Fibroblast of lung (primary cell): ENCODE measurements around the gene DLGAP4.

Experiments
- CTCF ChIP-seq, 2 donors: IDR thresholded peaks in 1 of 2; conservative IDR thresholded peaks in 1 of 2; 1 replicate in 1 of 2; 2 replicates in 1 of 2; pipeline ENCODE4 v1.5.1; 2011 to 2012; ENCODE audit warnings: low read length in 2 of 2, control low read depth in 1 of 2, inconsistent platforms in 1 of 2, low read depth in 1 of 2, mild to moderate bottlenecking in 1 of 2
- EZH2 ChIP-seq: IDR thresholded peaks from 2 replicates; pipeline ENCODE4 v1.5.1; 2012; ENCODE audit warnings: low read length, control low read depth, mild to moderate bottlenecking; ENCODE audit errors: missing control alignments

- no peak for TF ChIP-seq EZH2
- no peak for TF ChIP-seq CTCF (conservative IDR thresholded peaks at IDR 0.05 in 1 of 2, IDR thresholded peaks at IDR 0.05 in 1 of 2; ENCODE audit: low read depth in 1 of 2, low read length in 2 of 2)
These were observed 126.0 kb downstream of the DLGAP4 start for GRCh38 chr20:36432096-36432495.
